Stimulated activated CD4-positive, alpha-beta T cell treated with anti-CD3 and anti-CD28 coated beads, TNF-alpha, amount 100 ng/mL, for 24 hours (primary cell): ENCODE measurements around the gene PRPF40B.

Source experiments
- DNase-seq, 3 experiments: peaks; one replicate each; pipeline ENCODE4 v3.0.0-alpha.2; 2020; ENCODE audit warnings: low read depth in 3 of 3

The PRPF40B gene

GRCh38 chr12:49658276-49658675 lies 34.9 kb downstream of the PRPF40B start:
- no peak for DNase-seq

- DNase-seq = no peak
Observed at GRCh38 chr12:49659753-49660152, 36.4 kb downstream of the PRPF40B start.

- DNase-seq = peak in 1 of 3 experiments; percentile 30
Observed at GRCh38 chr12:49661191-49661590, 37.8 kb downstream of the PRPF40B start.

GRCh38 chr12:49661746-49662145 lies 38.4 kb downstream of the PRPF40B start:
- no peak for DNase-seq

- peak; percentile 42 to 69 (median 44) for DNase-seq
Observed at GRCh38 chr12:49662998-49663843, 39.9 kb downstream of the PRPF40B start.

- no peak for DNase-seq
Observed at GRCh38 chr12:49664167-49664566, 40.8 kb downstream of the PRPF40B start.

- no peak for DNase-seq
Observed at GRCh38 chr12:49664591-49665239, 41.4 kb downstream of the PRPF40B start.

- DNase-seq = no peak
Observed at GRCh38 chr12:49665384-49665783, 42.0 kb downstream of the PRPF40B start.

- no peak for DNase-seq
Observed at GRCh38 chr12:49666176-49666575, 42.8 kb downstream of the PRPF40B start.

- DNase-seq = no peak
Observed at GRCh38 chr12:49667325-49668090, 44.1 kb downstream of the PRPF40B start.

- DNase-seq = no peak
Observed at GRCh38 chr12:49669796-49670195, 46.4 kb downstream of the PRPF40B start.

- peak in 1 of 3 experiments; percentile 45 for DNase-seq
Observed at GRCh38 chr12:49671031-49671765, 47.8 kb downstream of the PRPF40B start.

- no peak for DNase-seq
Observed at GRCh38 chr12:49672301-49673217, 49.2 kb downstream of the PRPF40B start.

- DNase-seq = no peak
Observed at GRCh38 chr12:49673446-49674317, 50.3 kb downstream of the PRPF40B start.

- no peak for DNase-seq
Observed at GRCh38 chr12:49674318-49674981, 51.1 kb downstream of the PRPF40B start.

- no peak for DNase-seq
Observed at GRCh38 chr12:49675137-49675536, 51.8 kb downstream of the PRPF40B start.

GRCh38 chr12:49678711-49679110 lies 55.4 kb downstream of the PRPF40B start:
- no peak for DNase-seq

- no peak for DNase-seq
Observed at GRCh38 chr12:49680075-49680474, 56.7 kb downstream of the PRPF40B start.
